K562 (cell line): ENCODE data around the gene ITGA7. TPM values are rescaled to one million over a fixed set of nuclear protein-coding genes. Genes with fewer than 3 reads are reported as not detected.

Experiments
- CBX8 ChIP-seq: fragments of 200-600 bp; sonication (generic); IDR thresholded peaks from 2 replicates; pipeline ENCODE4 v1.6.1; 2012; ENCODE audit warnings: borderline replicate concordance, mixed run types, low read depth, mild to moderate bottlenecking, moderate library complexity, mixed read lengths, low read length, control low read depth, inconsistent platforms; ENCODE audit not compliant: poor library complexity, severe bottlenecking; ENCODE audit errors: extremely low read depth
- KDM4B ChIP-seq, 2 experiments: fragments of 450-650 bp in 1 of 2; sonication (generic) in 1 of 2; IDR thresholded peaks; 2 replicates each; pipeline ENCODE4 v1.6.1; 2016 to 2017; ENCODE audit warnings: borderline replicate concordance in 2 of 2, antibody characterized with exemption in 1 of 2, low read depth in 1 of 2, mild to moderate bottlenecking in 1 of 2
- POLR2AphosphoS2 ChIP-seq: IDR thresholded peaks from 2 replicates; pipeline ENCODE4 v1.6.1; 2012; ENCODE audit warnings: low read length, improper control_type of control experiment
- TCF3 ChIP-seq: sonication (generic); formaldehyde crosslinking; IDR thresholded peaks from 2 replicates; pipeline ENCODE4 v1.4.0; 2020; ENCODE audit warnings: mild to moderate bottlenecking, missing genetic modification reagents
- polyA plus RNA-seq, 8 experiments: library from polyadenylated mRNA; depleted of rRNA in 4 of 8; stranded (reverse) in 5 of 8; unstranded in 3 of 8; fragments of >200 nt; fragmentation: Nextera tagmentation in 2 of 8; fragmentation: Illumina TruSeq in 1 of 8; extraction: Ambion mirVana in 2 of 8; extraction: Trizol in 1 of 8; gene quantifications; 2 replicates each; pipeline versions ENCODE4 v1.2.1 to v1.2.3, GENCODE V29; 2011 to 2014; ENCODE audit warnings: inconsistent platforms in 1 of 8, missing spikeins in 1 of 8
- total RNA-seq, 7 experiments: library from RNA; depleted of rRNA in 6 of 7; stranded (reverse); fragments of >200 nt in 6 of 7; fragmentation: Illumina TruSeq in 2 of 7; extraction: Trizol in 2 of 7; gene quantifications; 2 replicates each; pipeline versions ENCODE4 v1.2.1 to v1.2.3, GENCODE V29; 2011 to 2021; ENCODE audit warnings: low replicate concordance in 1 of 7
- TF ChIP-seq, protein P1 (sequence below): fragments of 250-450 bp; sonication (Bioruptor Pico); IDR thresholded peaks from 2 replicates; pipeline ENCODE4 v1.8.0; 2022; ENCODE audit warnings: moderate library complexity, mild to moderate bottlenecking, inconsistent platforms
- TF ChIP-seq, protein P2 (sequence below): fragments of 450-650 bp; IDR thresholded peaks from 2 replicates; pipeline ENCODE4 v1.6.1; 2016; ENCODE audit warnings: mild to moderate bottlenecking, moderate library complexity

ITGA7 gene
- total and polyA plus RNA-seq, 9 of the 15 experiments (the other 6 are each of a cell fraction or from before 2014, with no cell fraction given) = 0.11 to 2.3 (median 0.56) TPM; not detected in 1

DNA sequence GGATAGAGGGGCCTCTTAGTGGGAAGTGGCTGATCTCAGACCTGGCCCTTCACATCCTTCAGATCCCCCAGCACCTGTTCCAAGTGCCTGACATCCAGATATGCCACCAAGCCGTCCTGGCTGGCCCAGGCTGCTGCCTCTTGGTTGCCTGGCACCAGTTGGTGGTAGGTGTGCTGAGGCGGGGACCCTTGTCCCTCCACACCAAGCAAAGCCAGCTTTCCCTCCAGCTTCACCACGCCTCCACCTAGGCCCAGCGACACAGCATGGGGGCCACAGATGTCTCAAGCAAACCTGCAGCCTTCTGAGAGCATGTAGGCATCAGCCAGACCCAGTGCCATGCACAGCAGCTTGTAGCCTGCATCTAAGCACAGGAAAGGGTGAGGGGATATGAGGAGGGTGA is 24.6 kb upstream of the ITGA7 start (continued):
- TF ChIP-seq, protein P1, sequence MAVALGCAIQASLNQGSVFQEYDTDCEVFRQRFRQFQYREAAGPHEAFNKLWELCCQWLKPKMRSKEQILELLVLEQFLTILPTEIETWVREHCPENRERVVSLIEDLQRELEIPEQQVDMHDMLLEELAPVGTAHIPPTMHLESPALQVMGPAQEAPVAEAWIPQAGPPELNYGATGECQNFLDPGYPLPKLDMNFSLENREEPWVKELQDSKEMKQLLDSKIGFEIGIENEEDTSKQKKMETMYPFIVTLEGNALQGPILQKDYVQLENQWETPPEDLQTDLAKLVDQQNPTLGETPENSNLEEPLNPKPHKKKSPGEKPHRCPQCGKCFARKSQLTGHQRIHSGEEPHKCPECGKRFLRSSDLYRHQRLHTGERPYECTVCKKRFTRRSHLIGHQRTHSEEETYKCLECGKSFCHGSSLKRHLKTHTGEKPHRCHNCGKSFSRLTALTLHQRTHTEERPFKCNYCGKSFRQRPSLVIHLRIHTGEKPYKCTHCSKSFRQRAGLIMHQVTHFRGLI (CRISPR knock-in tag) = no peak
- no peak for TF ChIP-seq KDM4B (IDR thresholded peaks at IDR 0.05; ENCODE audit: borderline replicate concordance in 2 of 2, low read depth in 1 of 2)
- TF ChIP-seq, protein P2, sequence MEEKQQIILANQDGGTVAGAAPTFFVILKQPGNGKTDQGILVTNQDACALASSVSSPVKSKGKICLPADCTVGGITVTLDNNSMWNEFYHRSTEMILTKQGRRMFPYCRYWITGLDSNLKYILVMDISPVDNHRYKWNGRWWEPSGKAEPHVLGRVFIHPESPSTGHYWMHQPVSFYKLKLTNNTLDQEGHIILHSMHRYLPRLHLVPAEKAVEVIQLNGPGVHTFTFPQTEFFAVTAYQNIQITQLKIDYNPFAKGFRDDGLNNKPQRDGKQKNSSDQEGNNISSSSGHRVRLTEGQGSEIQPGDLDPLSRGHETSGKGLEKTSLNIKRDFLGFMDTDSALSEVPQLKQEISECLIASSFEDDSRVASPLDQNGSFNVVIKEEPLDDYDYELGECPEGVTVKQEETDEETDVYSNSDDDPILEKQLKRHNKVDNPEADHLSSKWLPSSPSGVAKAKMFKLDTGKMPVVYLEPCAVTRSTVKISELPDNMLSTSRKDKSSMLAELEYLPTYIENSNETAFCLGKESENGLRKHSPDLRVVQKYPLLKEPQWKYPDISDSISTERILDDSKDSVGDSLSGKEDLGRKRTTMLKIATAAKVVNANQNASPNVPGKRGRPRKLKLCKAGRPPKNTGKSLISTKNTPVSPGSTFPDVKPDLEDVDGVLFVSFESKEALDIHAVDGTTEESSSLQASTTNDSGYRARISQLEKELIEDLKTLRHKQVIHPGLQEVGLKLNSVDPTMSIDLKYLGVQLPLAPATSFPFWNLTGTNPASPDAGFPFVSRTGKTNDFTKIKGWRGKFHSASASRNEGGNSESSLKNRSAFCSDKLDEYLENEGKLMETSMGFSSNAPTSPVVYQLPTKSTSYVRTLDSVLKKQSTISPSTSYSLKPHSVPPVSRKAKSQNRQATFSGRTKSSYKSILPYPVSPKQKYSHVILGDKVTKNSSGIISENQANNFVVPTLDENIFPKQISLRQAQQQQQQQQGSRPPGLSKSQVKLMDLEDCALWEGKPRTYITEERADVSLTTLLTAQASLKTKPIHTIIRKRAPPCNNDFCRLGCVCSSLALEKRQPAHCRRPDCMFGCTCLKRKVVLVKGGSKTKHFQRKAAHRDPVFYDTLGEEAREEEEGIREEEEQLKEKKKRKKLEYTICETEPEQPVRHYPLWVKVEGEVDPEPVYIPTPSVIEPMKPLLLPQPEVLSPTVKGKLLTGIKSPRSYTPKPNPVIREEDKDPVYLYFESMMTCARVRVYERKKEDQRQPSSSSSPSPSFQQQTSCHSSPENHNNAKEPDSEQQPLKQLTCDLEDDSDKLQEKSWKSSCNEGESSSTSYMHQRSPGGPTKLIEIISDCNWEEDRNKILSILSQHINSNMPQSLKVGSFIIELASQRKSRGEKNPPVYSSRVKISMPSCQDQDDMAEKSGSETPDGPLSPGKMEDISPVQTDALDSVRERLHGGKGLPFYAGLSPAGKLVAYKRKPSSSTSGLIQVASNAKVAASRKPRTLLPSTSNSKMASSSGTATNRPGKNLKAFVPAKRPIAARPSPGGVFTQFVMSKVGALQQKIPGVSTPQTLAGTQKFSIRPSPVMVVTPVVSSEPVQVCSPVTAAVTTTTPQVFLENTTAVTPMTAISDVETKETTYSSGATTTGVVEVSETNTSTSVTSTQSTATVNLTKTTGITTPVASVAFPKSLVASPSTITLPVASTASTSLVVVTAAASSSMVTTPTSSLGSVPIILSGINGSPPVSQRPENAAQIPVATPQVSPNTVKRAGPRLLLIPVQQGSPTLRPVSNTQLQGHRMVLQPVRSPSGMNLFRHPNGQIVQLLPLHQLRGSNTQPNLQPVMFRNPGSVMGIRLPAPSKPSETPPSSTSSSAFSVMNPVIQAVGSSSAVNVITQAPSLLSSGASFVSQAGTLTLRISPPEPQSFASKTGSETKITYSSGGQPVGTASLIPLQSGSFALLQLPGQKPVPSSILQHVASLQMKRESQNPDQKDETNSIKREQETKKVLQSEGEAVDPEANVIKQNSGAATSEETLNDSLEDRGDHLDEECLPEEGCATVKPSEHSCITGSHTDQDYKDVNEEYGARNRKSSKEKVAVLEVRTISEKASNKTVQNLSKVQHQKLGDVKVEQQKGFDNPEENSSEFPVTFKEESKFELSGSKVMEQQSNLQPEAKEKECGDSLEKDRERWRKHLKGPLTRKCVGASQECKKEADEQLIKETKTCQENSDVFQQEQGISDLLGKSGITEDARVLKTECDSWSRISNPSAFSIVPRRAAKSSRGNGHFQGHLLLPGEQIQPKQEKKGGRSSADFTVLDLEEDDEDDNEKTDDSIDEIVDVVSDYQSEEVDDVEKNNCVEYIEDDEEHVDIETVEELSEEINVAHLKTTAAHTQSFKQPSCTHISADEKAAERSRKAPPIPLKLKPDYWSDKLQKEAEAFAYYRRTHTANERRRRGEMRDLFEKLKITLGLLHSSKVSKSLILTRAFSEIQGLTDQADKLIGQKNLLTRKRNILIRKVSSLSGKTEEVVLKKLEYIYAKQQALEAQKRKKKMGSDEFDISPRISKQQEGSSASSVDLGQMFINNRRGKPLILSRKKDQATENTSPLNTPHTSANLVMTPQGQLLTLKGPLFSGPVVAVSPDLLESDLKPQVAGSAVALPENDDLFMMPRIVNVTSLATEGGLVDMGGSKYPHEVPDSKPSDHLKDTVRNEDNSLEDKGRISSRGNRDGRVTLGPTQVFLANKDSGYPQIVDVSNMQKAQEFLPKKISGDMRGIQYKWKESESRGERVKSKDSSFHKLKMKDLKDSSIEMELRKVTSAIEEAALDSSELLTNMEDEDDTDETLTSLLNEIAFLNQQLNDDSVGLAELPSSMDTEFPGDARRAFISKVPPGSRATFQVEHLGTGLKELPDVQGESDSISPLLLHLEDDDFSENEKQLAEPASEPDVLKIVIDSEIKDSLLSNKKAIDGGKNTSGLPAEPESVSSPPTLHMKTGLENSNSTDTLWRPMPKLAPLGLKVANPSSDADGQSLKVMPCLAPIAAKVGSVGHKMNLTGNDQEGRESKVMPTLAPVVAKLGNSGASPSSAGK = no peak
- TF ChIP-seq CBX8 = no peak
- no peak for TF ChIP-seq POLR2AphosphoS2
- no peak for TF ChIP-seq TCF3 (CRISPR knock-in tag)
- TF ChIP-seq, all 486 proteins: peak for 0
